SK-N-SH treated with all-trans-retinoic acid at 6 μM for 48 hours (cell line): ENCODE data around the gene EFCAB14.

Experiments
- ATAC-seq: fragments of 200-7000 bp; cut with Tn5 transposase; 3 replicates; pipeline ENCODE4 v1.9.1; 2020; ENCODE audit warnings: mild to moderate bottlenecking, moderate library complexity
- BACH2 ChIP-seq: fragments of 250-450 bp; sonication (Bioruptor Pico); IDR thresholded peaks from 2 replicates; pipeline ENCODE4 v1.9.0; 2021; ENCODE audit warnings: mild to moderate bottlenecking, borderline replicate concordance
- CREB5 ChIP-seq: fragments of 250-450 bp; sonication (Bioruptor Pico); IDR thresholded peaks from 2 replicates; pipeline ENCODE4 v1.5.1; 2020; ENCODE audit warnings: low read depth, mild to moderate bottlenecking, moderate library complexity
- CSDC2 ChIP-seq: fragments of 250-450 bp; sonication (Bioruptor Pico); IDR thresholded peaks from 2 replicates; pipeline ENCODE4 v1.5.0; 2020; ENCODE audit warnings: mild to moderate bottlenecking, moderate library complexity
- CSRNP3 ChIP-seq: fragments of 250-450 bp; sonication (Bioruptor Pico); IDR thresholded peaks from 2 replicates; pipeline ENCODE4 v1.5.1; 2021; ENCODE audit warnings: mild to moderate bottlenecking, moderate library complexity
- ESRRG ChIP-seq: fragments of 250-450 bp; sonication (Bioruptor Pico); IDR thresholded peaks from 2 replicates; pipeline ENCODE4 v1.6.1; 2021; ENCODE audit warnings: mild to moderate bottlenecking
- GLIS3 ChIP-seq: fragments of 250-450 bp; sonication (Bioruptor Pico); IDR thresholded peaks from 2 replicates; pipeline ENCODE4 v1.5.0; 2020; ENCODE audit warnings: mild to moderate bottlenecking, moderate library complexity
- ISL1 ChIP-seq: fragments of 250-450 bp; sonication (Bioruptor Pico); IDR thresholded peaks from 2 replicates; pipeline ENCODE4 v2.1.2; 2022; ENCODE audit warnings: mild to moderate bottlenecking, moderate library complexity
- OSR1 ChIP-seq: fragments of 250-450 bp; sonication (Bioruptor Pico); IDR thresholded peaks from 2 replicates; pipeline ENCODE4 v1.8.0; 2022; ENCODE audit warnings: moderate library complexity, mild to moderate bottlenecking, inconsistent platforms
- PPARA ChIP-seq: fragments of 250-450 bp; sonication (Bioruptor Pico); IDR thresholded peaks from 2 replicates; pipeline ENCODE4 v1.5.0; 2020; ENCODE audit warnings: mild to moderate bottlenecking, borderline replicate concordance
- RARB ChIP-seq: fragments of 250-450 bp; sonication (Bioruptor Pico); IDR thresholded peaks from 2 replicates; pipeline ENCODE4 v1.8.0; 2021; ENCODE audit warnings: mild to moderate bottlenecking, moderate library complexity
- SNAI2 ChIP-seq: fragments of 250-450 bp; sonication (Bioruptor Pico); IDR thresholded peaks from 2 replicates; pipeline ENCODE4 v1.5.0; 2020; ENCODE audit warnings: mild to moderate bottlenecking, moderate library complexity
- TCF4 ChIP-seq: fragments of 250-450 bp; sonication (Bioruptor Pico); IDR thresholded peaks from 2 replicates; pipeline ENCODE4 v1.8.0; 2021; ENCODE audit warnings: mild to moderate bottlenecking, moderate library complexity, borderline replicate concordance
- TSHZ2 ChIP-seq: fragments of 250-450 bp; sonication (Bioruptor Pico); IDR thresholded peaks from 2 replicates; pipeline ENCODE4 v1.5.0; 2020; ENCODE audit warnings: mild to moderate bottlenecking, moderate library complexity
- ZFP3 ChIP-seq: fragments of 250-450 bp; sonication (Bioruptor Pico); IDR thresholded peaks from 2 replicates; pipeline ENCODE4 v1.5.0; 2020; ENCODE audit warnings: mild to moderate bottlenecking, moderate library complexity
- ZFP30 ChIP-seq: fragments of 450-650 bp; formaldehyde crosslinking; IDR thresholded peaks from 2 replicates; pipeline ENCODE4 v1.5.0; 2022; ENCODE audit warnings: mild to moderate bottlenecking, moderate library complexity
- ZNF70 ChIP-seq: fragments of 450-650 bp; formaldehyde crosslinking; IDR thresholded peaks from 2 replicates; pipeline ENCODE4 v1.5.0; 2020; ENCODE audit warnings: mild to moderate bottlenecking, moderate library complexity
- ZNF8 ChIP-seq: fragments of 450-650 bp; formaldehyde crosslinking; IDR thresholded peaks from 2 replicates; pipeline ENCODE4 v1.5.0; 2020; ENCODE audit warnings: mild to moderate bottlenecking, moderate library complexity
- TF ChIP-seq, protein P1 (sequence below): fragments of 250-450 bp; sonication (Bioruptor Pico); IDR thresholded peaks from 2 replicates; pipeline ENCODE4 v1.8.0; 2021; ENCODE audit warnings: low read depth, mild to moderate bottlenecking, moderate library complexity, borderline replicate concordance
- TF ChIP-seq, protein P2 (sequence below): fragments of 250-450 bp; sonication (Bioruptor Pico); IDR thresholded peaks from 2 replicates; pipeline ENCODE4 v1.8.0; 2020; ENCODE audit warnings: mild to moderate bottlenecking, moderate library complexity, borderline replicate concordance

Gene EFCAB14

GRCh38 chr1:46764402-46764801, 45.5 kb upstream of the EFCAB14 start:
- ATAC-seq = no peak
- TF ChIP-seq ZFP3 (no peak), ISL1 (no peak), ESRRG (CRISPR knock-in tag) (no peak), OSR1 (CRISPR knock-in tag) (no peak), TSHZ2 (no peak), ZNF8 (CRISPR knock-in tag) (no peak), ZNF70 (CRISPR knock-in tag) (no peak), RARB (no peak), CREB5 (no peak), GLIS3 (CRISPR knock-in tag) (no peak)
- TF ChIP-seq, protein P1, sequence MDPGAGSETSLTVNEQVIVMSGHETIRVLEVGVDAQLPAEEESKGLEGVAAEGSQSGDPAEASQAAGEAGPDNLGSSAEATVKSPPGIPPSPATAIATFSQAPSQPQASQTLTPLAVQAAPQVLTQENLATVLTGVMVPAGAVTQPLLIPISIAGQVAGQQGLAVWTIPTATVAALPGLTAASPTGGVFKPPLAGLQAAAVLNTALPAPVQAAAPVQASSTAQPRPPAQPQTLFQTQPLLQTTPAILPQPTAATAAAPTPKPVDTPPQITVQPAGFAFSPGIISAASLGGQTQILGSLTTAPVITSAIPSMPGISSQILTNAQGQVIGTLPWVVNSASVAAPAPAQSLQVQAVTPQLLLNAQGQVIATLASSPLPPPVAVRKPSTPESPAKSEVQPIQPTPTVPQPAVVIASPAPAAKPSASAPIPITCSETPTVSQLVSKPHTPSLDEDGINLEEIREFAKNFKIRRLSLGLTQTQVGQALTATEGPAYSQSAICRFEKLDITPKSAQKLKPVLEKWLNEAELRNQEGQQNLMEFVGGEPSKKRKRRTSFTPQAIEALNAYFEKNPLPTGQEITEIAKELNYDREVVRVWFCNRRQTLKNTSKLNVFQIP (CRISPR knock-in tag) = no peak
- TF ChIP-seq, all 23 proteins: peak for 0

DNA sequence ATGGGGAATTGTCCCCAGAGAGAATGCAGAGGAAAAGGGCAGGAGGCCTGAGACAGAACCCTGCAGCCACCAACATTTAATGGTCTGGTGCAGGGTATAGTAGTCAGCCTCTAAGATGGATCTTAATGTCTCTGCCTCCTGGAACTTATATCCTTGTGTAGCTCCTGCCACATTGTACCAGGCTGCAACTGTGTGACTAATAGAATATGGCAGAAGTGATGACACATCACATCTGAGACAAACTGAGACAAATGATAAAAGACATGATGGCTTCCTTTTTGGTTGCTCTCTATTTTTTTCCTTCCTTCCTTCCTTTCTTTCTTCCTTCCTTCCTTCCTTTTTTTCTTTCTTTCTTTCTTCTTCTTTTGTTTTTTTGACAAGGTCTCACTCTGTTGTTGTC, 42.8 kb upstream of the EFCAB14 start:
- TF ChIP-seq ESRRG (CRISPR knock-in tag) (no peak), CSRNP3 (CRISPR knock-in tag) (no peak), TSHZ2 (no peak), ZNF8 (CRISPR knock-in tag) (no peak)
- no peak for ATAC-seq

GRCh38 chr1:46760558-46761166, 41.7 kb upstream of the EFCAB14 start:
- TF ChIP-seq TCF4 (no peak), ESRRG (CRISPR knock-in tag) (no peak), GLIS3 (CRISPR knock-in tag) (no peak), ZNF70 (CRISPR knock-in tag) (no peak), BACH2 (CRISPR knock-in tag) (no peak), CSRNP3 (CRISPR knock-in tag) (no peak), CSDC2 (CRISPR knock-in tag) (no peak), ZFP30 (no peak), OSR1 (CRISPR knock-in tag) (no peak), SNAI2 (CRISPR knock-in tag) (no peak), CREB5 (no peak), PPARA (CRISPR knock-in tag) (no peak)
- TF ChIP-seq, protein P2, sequence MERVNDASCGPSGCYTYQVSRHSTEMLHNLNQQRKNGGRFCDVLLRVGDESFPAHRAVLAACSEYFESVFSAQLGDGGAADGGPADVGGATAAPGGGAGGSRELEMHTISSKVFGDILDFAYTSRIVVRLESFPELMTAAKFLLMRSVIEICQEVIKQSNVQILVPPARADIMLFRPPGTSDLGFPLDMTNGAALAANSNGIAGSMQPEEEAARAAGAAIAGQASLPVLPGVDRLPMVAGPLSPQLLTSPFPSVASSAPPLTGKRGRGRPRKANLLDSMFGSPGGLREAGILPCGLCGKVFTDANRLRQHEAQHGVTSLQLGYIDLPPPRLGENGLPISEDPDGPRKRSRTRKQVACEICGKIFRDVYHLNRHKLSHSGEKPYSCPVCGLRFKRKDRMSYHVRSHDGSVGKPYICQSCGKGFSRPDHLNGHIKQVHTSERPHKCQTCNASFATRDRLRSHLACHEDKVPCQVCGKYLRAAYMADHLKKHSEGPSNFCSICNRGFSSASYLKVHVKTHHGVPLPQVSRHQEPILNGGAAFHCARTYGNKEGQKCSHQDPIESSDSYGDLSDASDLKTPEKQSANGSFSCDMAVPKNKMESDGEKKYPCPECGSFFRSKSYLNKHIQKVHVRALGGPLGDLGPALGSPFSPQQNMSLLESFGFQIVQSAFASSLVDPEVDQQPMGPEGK (CRISPR knock-in tag) = no peak
- TF ChIP-seq, protein P1 (CRISPR knock-in tag) = no peak
- no peak for ATAC-seq
